Uterus (tissue), 4 donors: ENCODE data around the gene ANAPC7. TPM values are rescaled to one million over a fixed set of nuclear protein-coding genes. Genes with fewer than 3 reads are reported as not detected.
"Not testable (repeated sequence)": the region's sequence is repeated elsewhere in the genome, so short reads cannot be mapped to it uniquely, and the experiment has no call there.

ENCODE experiments used
- DNase-seq, 2 donors: peaks; one replicate each; pipeline ENCODE4 v3.0.0-alpha.2; 2019 to 2020
- H3K27ac ChIP-seq, 2 donors: fragments of 200-600 bp; sonication (generic); 1 replicate in 1 of 2; 2 replicates in 1 of 2; pipeline ENCODE4 v1.5.1; 2016 to 2018
- H3K27me3 ChIP-seq, 2 donors: fragments of 200-600 bp; sonication (generic); one replicate each; pipeline ENCODE4 v1.5.1; 2018 to 2019; ENCODE audit warnings: control low read depth in 1 of 2
- H3K36me3 ChIP-seq, 2 donors: fragments of 200-600 bp; sonication (generic); one replicate each; pipeline ENCODE4 v1.5.1; 2019; ENCODE audit warnings: control low read depth in 1 of 2
- H3K4me1 ChIP-seq, 2 donors: fragments of 200-600 bp; sonication (generic); one replicate each; pipeline ENCODE4 v1.5.1; 2018 to 2019; ENCODE audit warnings: control low read depth in 1 of 2
- H3K4me3 ChIP-seq, 2 donors: fragments of 200-600 bp; sonication (generic); 1 replicate in 1 of 2; 2 replicates in 1 of 2; pipeline ENCODE4 v1.5.1; 2018 to 2019; ENCODE audit warnings: mild to moderate bottlenecking in 1 of 2
- H3K9me3 ChIP-seq, 2 donors: fragments of 200-600 bp; sonication (generic); one replicate each; pipeline ENCODE4 v1.5.1; 2019; ENCODE audit warnings: control low read depth in 1 of 2
- CTCF ChIP-seq, 4 experiments: fragments of 200-600 bp in 2 of 4; fragments of 450-650 bp in 2 of 4; sonication (generic) in 2 of 4; IDR thresholded peaks; one replicate each; pipeline ENCODE4 v1.5.1; 2016 to 2019; ENCODE audit warnings: antibody characterized with exemption in 4 of 4, mild to moderate bottlenecking in 2 of 4, moderate library complexity in 1 of 4
- POLR2A ChIP-seq, 2 donors: fragments of 450-650 bp; IDR thresholded peaks; one replicate each; pipeline ENCODE4 v1.6.1; 2016; ENCODE audit warnings: antibody characterized with exemption in 2 of 2, mild to moderate bottlenecking in 1 of 2, moderate library complexity in 1 of 2
- intact Hi-C: fragments of 100-400 bp; cut with DNase I; formaldehyde crosslinking; loops from one replicate; pipeline ENCODE4 v1.15.1; 2023; ENCODE audit warnings: low total_unique reads
- total RNA-seq, 4 donors: library from RNA; depleted of rRNA in 3 of 4; stranded (reverse); fragments of >200 nt in 3 of 4; gene quantifications; one replicate each; pipeline versions ENCODE4 v1.1.0 to v1.2.4, GENCODE V29; 2014 to 2023
- donor health status: DM: yes; HTN: yes; CAD: no.

The ANAPC7 gene
- total RNA-seq, 4 donors from 2014 or later = 40.0 to 68.1 (median 63.5) TPM

- H3K4me3 ChIP-seq = no peak overlapping the region
- no peak overlapping the region for H3K27ac ChIP-seq
Measured at GRCh38 chr12:110421159-110421661, 17.7 kb upstream of the ANAPC7 start.

GRCh38 chr12:110420644-110421043, 17.1 kb upstream of the ANAPC7 start:
- H3K4me1 ChIP-seq, H3K9me3 ChIP-seq, DNase-seq, H3K4me3 ChIP-seq, H3K27ac ChIP-seq, H3K36me3 ChIP-seq, H3K27me3 ChIP-seq, intact Hi-C loops: not testable (repeated sequence)

More at GRCh38 chr12:110421159-110421661, 17.7 kb upstream of the ANAPC7 start:
- no peak for DNase-seq
- no peaks in the 10 kb centered on the region for H3K4me1 ChIP-seq
- no peaks in the 10 kb centered on the region for H3K9me3 ChIP-seq
- no peaks in the 10 kb centered on the region for H3K36me3 ChIP-seq
- intact Hi-C loops = no loop called here
- H3K27me3 ChIP-seq = no peaks in the 10 kb centered on the region
- no peak for TF ChIP-seq CTCF (IDR thresholded peaks at IDR 0.05)
- TF ChIP-seq POLR2A (IDR thresholded peaks at IDR 0.05) = no peak

DNA sequence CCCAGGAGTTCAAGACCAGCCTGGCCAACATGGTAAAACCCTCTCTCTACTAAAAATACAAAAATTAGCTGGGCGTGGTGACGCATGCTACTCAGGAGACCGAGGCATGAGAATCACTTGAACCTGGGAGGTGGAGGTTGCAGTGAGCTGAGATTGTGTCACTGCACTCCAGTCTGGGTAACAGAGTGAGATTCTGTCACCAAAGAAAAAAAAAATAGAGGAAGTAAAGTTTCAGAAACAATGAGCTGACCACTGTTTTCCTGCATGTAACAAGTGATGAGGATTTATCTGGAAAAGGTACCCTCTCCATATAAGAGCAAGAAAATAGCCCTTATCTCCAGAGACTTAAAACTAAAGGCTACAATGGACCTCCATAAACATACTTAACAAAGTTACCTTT, 13.6 kb upstream of the ANAPC7 start:
- intact Hi-C loops, H3K4me1 ChIP-seq, H3K4me3 ChIP-seq, H3K36me3 ChIP-seq, H3K27ac ChIP-seq, DNase-seq, H3K9me3 ChIP-seq, H3K27me3 ChIP-seq: not testable (repeated sequence)

- H3K9me3 ChIP-seq, H3K27me3 ChIP-seq, H3K4me1 ChIP-seq, H3K4me3 ChIP-seq, DNase-seq, H3K36me3 ChIP-seq, intact Hi-C loops, H3K27ac ChIP-seq: not testable (repeated sequence)
Measured at GRCh38 chr12:110410086-110410485, 6.6 kb upstream of the ANAPC7 start.

DNA sequence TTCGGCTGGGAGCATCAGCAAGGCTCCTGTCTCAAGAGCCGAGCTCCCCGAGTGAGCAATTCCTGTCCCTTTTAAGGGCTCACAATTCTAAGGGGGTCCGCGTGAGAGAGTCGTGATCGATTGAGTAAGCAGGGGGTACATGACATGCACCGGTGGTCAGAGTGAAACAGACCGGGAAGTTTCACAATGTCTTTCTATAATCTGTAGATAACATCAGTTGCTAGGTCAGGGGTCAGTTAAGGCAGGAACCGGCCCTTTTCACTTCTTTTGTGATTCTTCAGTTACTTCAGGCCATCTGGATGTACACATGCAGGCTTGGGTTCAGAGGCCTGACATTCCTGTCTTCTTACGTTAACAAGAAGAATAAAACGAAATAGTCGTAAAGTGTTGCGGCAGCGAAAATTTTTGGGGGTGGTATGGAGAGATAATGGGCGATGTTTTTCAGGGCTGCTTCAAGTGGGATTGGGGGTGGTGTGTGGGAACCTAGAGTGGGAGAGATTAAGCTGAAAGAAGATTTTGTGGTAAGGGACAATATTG, 1.7 kb upstream of the ANAPC7 start:
- H3K27ac ChIP-seq, H3K9me3 ChIP-seq, DNase-seq, H3K27me3 ChIP-seq, H3K4me3 ChIP-seq, H3K36me3 ChIP-seq, intact Hi-C loops, H3K4me1 ChIP-seq: not testable (repeated sequence)

- H3K4me3 ChIP-seq = peak overlapping the region; percentile 87 to 97
- no peaks in the 10 kb centered on the region for H3K36me3 ChIP-seq
- peak overlapping the region; percentile 90 to 95 for H3K27ac ChIP-seq
- DNase-seq = peak; percentile 64 to 70
- intact Hi-C loops = no loop called here
- no peak for TF ChIP-seq POLR2A (IDR thresholded peaks at IDR 0.05)
- TF ChIP-seq CTCF (IDR thresholded peaks at IDR 0.05) = peak in 1 of 4 experiments; percentile 9
- H3K9me3 ChIP-seq = no peaks in the 10 kb centered on the region
- no peaks in the 10 kb centered on the region for H3K27me3 ChIP-seq
- no peaks in the 10 kb centered on the region for H3K4me1 ChIP-seq
Measured at GRCh38 chr12:110403976-110404682, 621 bp upstream of the ANAPC7 start.

DNA sequence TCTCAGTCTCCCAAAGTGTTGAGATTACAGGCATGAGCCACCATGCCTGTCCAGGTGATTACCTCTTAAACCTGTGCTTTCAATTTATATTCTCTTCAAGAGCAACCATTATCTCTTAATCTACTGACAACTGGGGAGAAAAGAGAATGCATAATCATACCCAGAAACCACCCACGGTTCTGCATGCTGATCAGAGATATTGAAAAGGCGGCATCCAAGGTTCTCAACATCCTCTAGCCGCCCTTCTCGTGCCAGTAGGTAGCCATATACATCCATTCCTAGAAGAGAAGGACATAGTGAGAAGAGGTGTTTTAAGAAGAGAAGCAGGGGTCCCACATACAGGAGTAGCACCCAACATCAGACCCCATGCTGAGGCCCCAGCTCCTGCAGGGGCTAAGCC, 20.8 kb downstream of the ANAPC7 start:
- intact Hi-C loops = no loop called here
- TF ChIP-seq CTCF (IDR thresholded peaks at IDR 0.05) (no peak), POLR2A (IDR thresholded peaks at IDR 0.05) (no peak)
- Histone ChIP-seq H3K4me1 (no peaks in the 10 kb centered on the region), H3K4me3 (no peak overlapping the region), H3K27me3 (no peaks in the 10 kb centered on the region), H3K9me3 (no peaks in the 10 kb centered on the region), H3K36me3 (no peaks in the 10 kb centered on the region), H3K27ac (no peak overlapping the region)
- DNase-seq = no peak
